Immature natural killer cell (primary cell): Measurements from ENCODE around the gene HFE. TPM values are rescaled to one million over a fixed set of nuclear protein-coding genes. Genes with fewer than 3 reads are reported as not detected.
A peak's percentile ranks its signal among the peaks of the same experiment; 100 is the strongest.
"Not testable (repeated sequence)": the region's sequence is repeated elsewhere in the genome, so short reads cannot be mapped to it uniquely, and the experiment has no call there.

Experiments used
- DNase-seq, 3 donors: peaks; one replicate each; pipeline ENCODE4 v3.0.0; 2022; ENCODE audit warnings: mixed read lengths in 1 of 3
- H3K27ac Mint-ChIP-seq, 6 donors: one replicate each; pipeline ENCODE4 v1.8.0; 2020; ENCODE audit warnings: mixed read lengths in 6 of 6, mild to moderate bottlenecking in 5 of 6, inconsistent platforms in 4 of 6, moderate library complexity in 3 of 6
- H3K27me3 Mint-ChIP-seq, 3 donors: one replicate each; pipeline ENCODE4 v1.8.0; 2020 to 2021; ENCODE audit warnings: low read depth in 3 of 3, mild to moderate bottlenecking in 3 of 3, mixed read lengths in 3 of 3, moderate library complexity in 3 of 3, inconsistent platforms in 1 of 3
- H3K36me3 Mint-ChIP-seq, 3 donors: one replicate each; pipeline ENCODE4 v1.8.0; 2020; ENCODE audit warnings: mixed read lengths in 3 of 3, inconsistent platforms in 2 of 3, mild to moderate bottlenecking in 2 of 3
- H3K4me1 Mint-ChIP-seq, 2 donors: one replicate each; pipeline ENCODE4 v1.8.0; 2020; ENCODE audit warnings: inconsistent platforms in 2 of 2, mild to moderate bottlenecking in 2 of 2, mixed read lengths in 2 of 2, moderate library complexity in 1 of 2
- H3K4me3 Mint-ChIP-seq, 5 donors: one replicate each; pipeline ENCODE4 v1.8.0; 2020; ENCODE audit warnings: mild to moderate bottlenecking in 5 of 5, mixed read lengths in 5 of 5, inconsistent platforms in 3 of 5, moderate library complexity in 3 of 5
- H3K9me3 Mint-ChIP-seq, 6 donors: one replicate each; pipeline ENCODE4 v1.8.0; 2020; ENCODE audit warnings: mild to moderate bottlenecking in 6 of 6, mixed read lengths in 6 of 6, inconsistent platforms in 4 of 6, moderate library complexity in 3 of 6
- polyA plus RNA-seq, 3 donors: library from polyadenylated mRNA; unstranded; fragments of 300-500 nt; fragmentation: Illumina TruSeq; gene quantifications; one replicate each; pipeline ENCODE4 v1.2.3, GENCODE V29; 2021

The HFE gene
- polyA plus RNA-seq, 3 donors from 2014 or later, result 0.90 to 5.1 (median 1.8) TPM

DNA sequence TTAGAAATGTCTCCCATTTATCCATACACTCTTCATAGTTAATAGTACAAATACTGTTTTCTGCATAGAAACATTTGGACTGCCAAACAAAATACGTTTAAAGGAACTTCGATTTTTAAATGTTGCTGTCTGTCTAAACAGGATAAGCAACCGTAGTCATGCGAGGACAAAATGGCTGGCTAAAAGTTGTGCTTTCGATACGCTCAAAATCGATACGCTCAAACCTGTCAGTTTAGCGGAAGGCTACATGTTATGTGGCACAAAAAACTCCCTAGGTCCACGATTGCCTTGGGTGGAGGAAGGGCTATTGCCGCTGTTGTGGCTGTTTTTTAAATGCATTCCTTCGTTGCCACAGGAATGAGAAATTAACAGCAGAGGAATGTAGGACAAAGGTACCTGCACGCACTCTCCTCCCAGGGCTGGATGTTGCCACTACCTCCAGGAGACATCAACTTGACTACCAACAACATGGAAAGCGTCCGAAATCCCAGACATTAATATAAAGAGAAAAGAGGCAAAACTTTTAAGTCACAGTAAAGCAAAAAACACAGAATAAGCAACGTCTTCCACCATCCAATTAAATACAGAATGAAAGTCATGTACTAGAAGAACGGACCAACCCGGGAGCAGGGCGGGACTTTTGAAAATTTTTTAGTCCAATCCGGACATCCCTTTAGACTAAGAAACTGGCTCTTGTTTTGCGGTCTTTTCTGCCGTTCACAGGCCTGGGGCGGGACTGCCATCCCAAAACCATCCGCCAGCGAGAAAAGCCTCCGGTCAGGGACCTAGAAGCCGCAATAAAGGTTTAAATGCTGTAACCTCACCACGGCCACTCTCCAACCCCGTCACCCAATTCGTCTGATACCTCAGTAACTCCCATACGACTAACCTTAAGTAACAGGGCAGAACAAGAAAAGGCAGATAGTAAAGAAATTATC lies 32.2 kb upstream of the HFE start:
- no peaks in the 10 kb centered on the region for H3K36me3 Mint-ChIP-seq
- H3K27ac Mint-ChIP-seq, result peak overlapping the region; percentile 96 to 99 (median 98)
- peaks cover 10 to 26% (median 14%) of the 10 kb centered on the region in 3 donors for H3K27me3 Mint-ChIP-seq
- peak overlapping the region; percentile 95 to 98 (median 97) for H3K4me3 Mint-ChIP-seq
- DNase-seq, result peak; percentile 90 to 92 (median 90)
- no peaks in the 10 kb centered on the region for H3K9me3 Mint-ChIP-seq
- peaks cover 26 to 46% of the 10 kb centered on the region in 2 donors for H3K4me1 Mint-ChIP-seq

DNA sequence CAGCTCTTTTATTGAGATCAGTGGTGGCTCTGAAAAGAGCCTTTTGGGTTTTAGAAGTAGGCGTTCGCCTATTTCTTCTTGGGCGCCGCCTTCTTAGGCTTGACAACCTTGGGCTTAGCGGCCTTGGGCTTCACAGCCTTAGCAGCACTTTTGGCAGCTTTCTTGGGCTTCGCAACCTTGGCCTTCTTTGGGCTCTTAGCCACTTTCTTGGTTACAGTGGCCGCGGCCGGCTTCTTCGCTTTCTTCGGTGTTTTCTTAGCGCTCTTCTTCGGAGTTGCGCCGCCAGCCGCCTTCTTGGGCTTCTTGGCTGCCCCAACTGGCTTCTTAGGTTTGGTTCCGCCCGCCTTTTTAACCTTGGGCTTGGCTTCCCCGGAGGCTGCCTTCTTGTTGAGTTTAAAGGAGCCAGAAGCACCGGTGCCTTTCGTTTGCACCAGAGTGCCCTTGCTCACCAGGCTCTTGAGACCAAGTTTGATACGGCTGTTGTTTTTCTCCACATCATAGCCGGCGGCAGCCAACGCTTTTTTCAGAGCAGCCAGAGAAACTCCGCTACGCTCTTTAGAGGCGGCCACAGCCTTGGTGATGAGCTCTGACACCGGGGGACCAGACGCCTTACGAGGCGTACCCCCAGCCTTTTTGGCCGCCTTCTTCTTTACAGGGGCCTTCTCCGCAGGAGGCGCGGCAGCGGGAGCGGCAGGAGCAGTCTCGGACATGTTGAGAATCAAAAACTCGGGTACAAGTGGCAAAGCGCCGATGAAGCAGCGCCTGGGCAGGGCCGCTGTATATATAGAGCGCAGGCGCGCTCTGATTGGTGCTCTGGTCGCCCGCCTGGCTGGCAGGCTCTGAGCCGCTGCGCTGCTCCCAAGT lies 31.3 kb upstream of the HFE start:
- H3K4me3 Mint-ChIP-seq, result peak overlapping the region; percentile 95 to 98 (median 97)
- peaks cover 26 to 46% of the 10 kb centered on the region in 2 donors for H3K4me1 Mint-ChIP-seq
- DNase-seq, result peak; percentile 78 to 87 (median 84)
- H3K9me3 Mint-ChIP-seq, result no peaks in the 10 kb centered on the region
- peaks cover 10 to 26% (median 14%) of the 10 kb centered on the region in 3 donors for H3K27me3 Mint-ChIP-seq
- H3K27ac Mint-ChIP-seq, result peak overlapping the region; percentile 96 to 99 (median 98)
- H3K36me3 Mint-ChIP-seq, result no peaks in the 10 kb centered on the region

DNA sequence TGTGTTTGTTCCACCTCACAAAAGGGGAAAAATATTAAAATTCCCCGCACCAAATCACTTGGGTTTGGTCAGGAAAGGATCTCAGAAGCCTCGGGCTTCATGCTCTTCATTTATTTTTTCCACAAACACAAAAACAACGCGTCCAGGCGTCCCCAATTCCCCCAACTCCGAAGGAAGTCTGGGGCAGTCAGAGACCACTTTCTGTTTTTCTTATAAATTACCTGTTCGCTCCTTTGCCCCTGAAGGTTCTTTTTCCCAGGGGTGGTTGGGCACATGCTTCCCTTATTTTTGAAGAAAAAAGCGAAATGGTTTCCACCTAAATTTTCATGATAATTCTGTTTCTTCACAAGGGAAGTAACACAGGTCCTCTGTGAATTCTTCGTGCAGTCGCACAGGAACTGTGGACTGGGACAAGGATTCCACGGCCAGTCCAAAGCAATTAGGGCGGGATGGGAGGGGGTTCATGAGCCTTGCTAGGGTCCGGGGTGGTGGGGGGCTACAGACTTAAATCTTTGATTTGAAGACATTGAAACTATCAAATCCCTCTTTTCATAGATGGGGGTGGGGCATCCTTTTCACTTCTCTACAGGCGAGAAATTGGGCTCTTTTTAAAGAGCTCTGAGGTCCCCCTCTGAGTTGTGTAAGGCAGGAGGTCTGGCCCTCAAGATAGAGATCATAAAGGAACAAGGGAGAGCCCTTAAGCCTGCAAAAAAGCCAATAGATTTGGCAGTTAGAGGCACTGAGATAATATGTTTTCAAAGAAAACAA lies 30.5 kb upstream of the HFE start:
- DNase-seq, result peak in 1 of 3 donors; percentile 47
- Mint-ChIP-seq H3K4me3 (peak overlapping the region; percentile 95 to 98 (median 97)), H3K4me1 (peaks cover 26 to 46% of the 10 kb centered on the region in 2 donors)

DNA sequence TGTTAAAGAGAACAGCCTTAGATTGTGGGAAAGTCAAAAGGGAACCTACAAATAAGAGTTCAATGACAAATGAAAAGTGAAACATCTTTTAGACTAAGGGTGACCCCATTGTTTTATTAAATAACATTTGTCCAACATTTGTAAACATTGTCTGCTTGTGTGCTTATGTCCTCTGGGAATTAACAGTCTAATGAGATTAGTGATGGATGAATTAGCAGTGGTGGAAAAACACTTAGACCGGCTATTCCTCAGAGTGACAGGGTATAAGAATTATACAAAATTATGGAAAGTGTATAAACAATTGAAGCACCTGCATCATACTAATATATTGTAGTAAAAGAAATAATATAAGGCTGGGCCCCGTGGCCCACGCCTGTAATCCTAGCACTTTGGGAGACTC lies 29.3 kb upstream of the HFE start:
- Mint-ChIP-seq H3K27ac (peak overlapping the region in 1 of 6 donors; percentile 96), H3K36me3 (no peaks in the 10 kb centered on the region), H3K4me3 (no peak overlapping the region), H3K4me1 (peaks cover 26 to 46% of the 10 kb centered on the region in 2 donors), H3K27me3 (peaks cover 10 to 26% (median 14%) of the 10 kb centered on the region in 3 donors), H3K9me3 (no peaks in the 10 kb centered on the region)
- DNase-seq, result no peak

More for the DNA sequence above, 30.5 kb upstream of the HFE start:
- H3K36me3 Mint-ChIP-seq, result no peaks in the 10 kb centered on the region
- peak overlapping the region; percentile 96 to 99 (median 98) for H3K27ac Mint-ChIP-seq
- H3K27me3 Mint-ChIP-seq, result peaks cover 10 to 26% (median 14%) of the 10 kb centered on the region in 3 donors
- no peaks in the 10 kb centered on the region for H3K9me3 Mint-ChIP-seq

DNA sequence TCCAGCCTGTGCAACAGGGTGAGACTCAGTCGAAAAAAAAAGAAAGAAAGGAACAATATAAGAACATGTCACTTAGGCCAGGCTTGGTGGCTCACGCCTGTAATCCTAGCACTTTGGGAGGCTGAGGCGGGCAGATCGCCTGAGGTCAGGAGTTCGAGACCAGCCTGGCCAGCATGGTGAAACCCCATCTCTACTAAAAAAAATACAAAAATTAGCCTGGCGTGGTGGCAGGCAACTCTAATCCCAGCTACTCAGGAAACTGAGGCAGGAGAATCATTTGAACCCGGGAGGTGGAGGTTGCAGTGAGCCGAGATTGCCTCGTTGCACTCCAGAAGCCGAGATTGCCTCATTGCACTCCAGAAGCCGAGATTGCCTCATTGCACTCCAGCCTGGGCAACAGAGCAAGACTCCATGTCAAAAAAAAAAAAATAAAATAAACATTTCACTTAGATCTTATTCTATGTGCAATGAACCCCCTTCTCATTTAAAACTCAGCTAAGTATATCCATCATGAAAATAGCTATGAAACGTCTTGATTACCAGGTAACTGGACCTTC lies 28.7 kb upstream of the HFE start:
- DNase-seq, H3K36me3 Mint-ChIP-seq, H3K4me3 Mint-ChIP-seq, H3K9me3 Mint-ChIP-seq: not testable (repeated sequence)
- Mint-ChIP-seq H3K27ac (peak overlapping the region in 1 of 6 donors; percentile 4), H3K27me3 (peaks cover 10 to 26% (median 14%) of the 10 kb centered on the region in 3 donors), H3K4me1 (peaks cover 24 to 42% of the 10 kb centered on the region in 2 donors)

DNA sequence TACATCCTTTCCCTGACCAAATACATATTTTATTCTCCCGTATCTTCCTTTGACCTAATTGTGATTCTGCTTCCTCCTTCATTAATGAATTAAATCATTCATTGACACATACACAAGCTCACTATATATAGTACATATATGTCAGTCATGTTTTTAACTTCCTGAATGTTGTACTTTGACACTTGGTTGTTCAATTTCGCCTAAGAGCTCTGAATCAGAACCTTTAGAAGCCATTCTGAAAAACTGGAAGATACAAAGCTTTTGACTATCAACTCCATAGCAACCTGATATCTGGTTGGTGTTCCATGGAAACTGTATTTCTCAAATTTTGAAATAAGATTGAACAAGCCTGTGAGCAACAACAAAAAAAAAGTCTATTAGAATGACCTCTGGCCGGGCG lies 27.3 kb upstream of the HFE start:
- no peak for DNase-seq
- no peaks in the 10 kb centered on the region for H3K9me3 Mint-ChIP-seq
- no peak overlapping the region for H3K4me3 Mint-ChIP-seq
- peaks cover 13 to 33% of the 10 kb centered on the region in 2 donors for H3K4me1 Mint-ChIP-seq
- H3K27me3 Mint-ChIP-seq, result peaks cover 11 to 20% (median 14%) of the 10 kb centered on the region in 3 donors
- no peaks in the 10 kb centered on the region for H3K36me3 Mint-ChIP-seq
- no peak overlapping the region for H3K27ac Mint-ChIP-seq

DNA sequence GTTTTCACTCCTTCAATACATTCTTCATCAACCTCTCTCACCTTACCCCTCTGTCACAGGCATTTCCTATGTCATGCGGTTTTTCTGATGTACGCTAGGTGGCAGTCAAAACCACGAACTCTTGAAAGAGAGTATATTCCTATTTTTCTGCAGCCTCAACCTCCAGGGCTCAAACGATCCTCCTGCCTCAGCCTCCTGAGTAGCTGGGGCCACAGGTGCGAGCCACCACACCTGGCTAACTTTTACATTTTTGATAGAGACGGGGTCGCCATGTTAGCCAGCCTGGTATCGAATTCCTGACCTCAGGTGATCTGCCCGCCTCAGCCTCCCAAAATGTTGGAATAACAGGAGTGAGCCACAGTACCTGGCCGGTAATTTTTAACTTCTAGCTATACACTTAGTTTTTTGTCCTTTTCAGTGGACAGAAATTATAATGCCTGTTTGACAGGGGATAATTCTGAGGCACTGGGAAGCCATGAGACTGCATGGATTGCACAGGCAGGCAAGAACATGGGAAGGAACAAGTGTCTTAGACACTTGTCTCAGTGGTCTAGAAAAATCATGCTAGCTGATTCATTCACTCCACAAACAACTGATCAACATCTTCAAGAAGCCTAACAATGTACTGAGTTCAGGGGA lies 22.5 kb upstream of the HFE start:
- Mint-ChIP-seq H3K27me3 (peaks cover 1 to 5% (median 4%) of the 10 kb centered on the region in 3 donors), H3K36me3 (no peaks in the 10 kb centered on the region), H3K4me3 (no peak overlapping the region), H3K27ac (peak overlapping the region in 1 of 6 donors; percentile 61), H3K9me3 (no peaks in the 10 kb centered on the region), H3K4me1 (peaks cover 0 to 4% of the 10 kb centered on the region in 2 donors)
- peak; percentile 54 to 64 (median 62) for DNase-seq

DNA sequence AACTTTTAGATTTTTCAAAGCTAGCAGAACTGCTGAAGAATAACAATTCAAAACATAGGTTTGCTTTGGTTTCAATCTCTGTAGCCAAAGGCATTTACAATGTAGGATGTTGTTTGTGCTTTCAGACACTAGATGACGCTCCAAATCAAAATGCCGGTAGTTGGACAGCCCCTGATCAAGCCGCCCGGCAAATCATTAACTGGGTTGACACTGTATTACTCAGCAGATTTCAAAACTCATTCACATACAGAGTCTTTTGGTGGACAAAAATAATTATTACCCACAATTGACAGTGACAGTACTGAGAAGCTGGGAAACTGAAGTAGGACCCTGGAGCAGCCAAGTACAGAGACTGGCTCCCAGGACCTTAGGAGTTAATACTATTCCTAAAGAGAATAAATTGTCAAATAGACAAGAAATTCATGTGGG lies 21.3 kb upstream of the HFE start:
- H3K4me1 Mint-ChIP-seq, result peaks cover 0 to 4% of the 10 kb centered on the region in 2 donors
- peaks cover 1 to 5% (median 5%) of the 10 kb centered on the region in 3 donors for H3K27me3 Mint-ChIP-seq
- no peaks in the 10 kb centered on the region for H3K9me3 Mint-ChIP-seq
- H3K4me3 Mint-ChIP-seq, result no peak overlapping the region
- no peaks in the 10 kb centered on the region for H3K36me3 Mint-ChIP-seq
- no peak overlapping the region for H3K27ac Mint-ChIP-seq
- peak; percentile 54 to 68 (median 54) for DNase-seq

DNA sequence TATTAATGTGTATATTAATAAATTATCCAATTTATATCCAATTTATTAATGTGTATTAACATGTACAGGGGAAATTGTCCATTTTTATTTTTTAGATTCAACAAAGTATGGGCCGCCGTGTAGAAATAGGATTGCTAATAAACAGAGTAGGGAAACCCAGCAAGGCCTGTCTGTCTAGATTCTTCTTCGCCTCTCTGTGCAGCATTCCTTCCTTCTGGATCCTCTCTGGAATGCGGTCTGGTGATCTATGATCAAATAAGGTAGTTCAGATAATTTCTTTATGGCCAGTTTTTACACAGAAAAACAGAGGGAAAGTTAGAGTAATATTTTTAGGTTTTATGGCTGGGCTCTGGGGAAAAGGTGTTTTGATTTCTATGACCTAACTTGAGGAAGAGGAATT lies 19.9 kb upstream of the HFE start:
- H3K27me3 Mint-ChIP-seq, result peaks cover 1 to 12% (median 6%) of the 10 kb centered on the region in 3 donors
- H3K4me3 Mint-ChIP-seq, result no peak overlapping the region
- DNase-seq, result no peak
- H3K27ac Mint-ChIP-seq, result no peak overlapping the region
- H3K4me1 Mint-ChIP-seq, result peaks cover 0 to 4% of the 10 kb centered on the region in 2 donors
- no peaks in the 10 kb centered on the region for H3K36me3 Mint-ChIP-seq
- no peaks in the 10 kb centered on the region for H3K9me3 Mint-ChIP-seq

DNA sequence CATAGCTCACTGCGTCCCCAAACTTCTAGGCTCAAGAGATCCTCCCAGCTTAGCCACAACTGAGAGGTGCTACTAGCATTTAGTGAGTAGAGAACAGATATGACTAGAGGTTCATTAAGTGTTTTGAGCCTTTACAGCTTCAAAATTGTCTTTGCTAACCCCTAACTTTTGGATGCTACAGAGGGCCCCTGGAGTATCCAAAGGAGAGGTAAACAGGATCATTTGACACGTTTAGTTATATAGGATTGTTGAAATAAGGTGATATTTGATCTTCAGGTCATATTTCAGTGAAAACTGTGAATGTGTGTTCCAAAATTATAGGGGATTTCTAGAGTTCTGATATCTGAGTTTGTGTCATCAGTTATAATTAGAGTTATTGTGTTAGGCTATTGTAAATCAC lies 19.2 kb upstream of the HFE start:
- peaks cover 0 to 4% of the 10 kb centered on the region in 2 donors for H3K4me1 Mint-ChIP-seq
- no peaks in the 10 kb centered on the region for H3K36me3 Mint-ChIP-seq
- no peak for DNase-seq
- no peak overlapping the region for H3K4me3 Mint-ChIP-seq
- H3K27ac Mint-ChIP-seq, result no peak overlapping the region
- no peaks in the 10 kb centered on the region for H3K9me3 Mint-ChIP-seq
- peaks cover 1 to 12% (median 6%) of the 10 kb centered on the region in 3 donors for H3K27me3 Mint-ChIP-seq

DNA sequence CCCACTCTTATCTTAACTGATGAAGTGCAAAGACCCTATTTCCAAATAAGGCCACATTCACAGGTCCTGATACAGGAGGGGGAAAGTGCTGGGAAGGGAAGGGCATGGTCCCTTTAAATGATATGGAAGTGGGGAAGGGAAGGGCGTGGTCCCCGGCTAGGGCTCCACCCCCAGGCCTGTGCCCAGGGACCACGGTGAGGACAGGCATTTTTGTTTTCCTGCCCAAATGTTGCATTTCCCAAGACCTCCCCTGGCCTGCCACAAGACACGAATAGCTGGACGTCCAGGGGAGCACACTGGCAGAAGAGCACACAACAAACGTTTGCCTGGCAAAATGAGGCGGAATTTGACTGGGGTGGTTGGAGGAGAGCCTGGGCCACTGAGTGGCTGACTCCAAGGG lies 16.1 kb upstream of the HFE start:
- Mint-ChIP-seq H3K27ac (no peak overlapping the region), H3K9me3 (no peaks in the 10 kb centered on the region), H3K4me3 (no peak overlapping the region), H3K27me3 (peaks cover 1 to 10% (median 6%) of the 10 kb centered on the region in 3 donors), H3K4me1 (no peaks in the 10 kb centered on the region), H3K36me3 (no peaks in the 10 kb centered on the region)
- no peak for DNase-seq

DNA sequence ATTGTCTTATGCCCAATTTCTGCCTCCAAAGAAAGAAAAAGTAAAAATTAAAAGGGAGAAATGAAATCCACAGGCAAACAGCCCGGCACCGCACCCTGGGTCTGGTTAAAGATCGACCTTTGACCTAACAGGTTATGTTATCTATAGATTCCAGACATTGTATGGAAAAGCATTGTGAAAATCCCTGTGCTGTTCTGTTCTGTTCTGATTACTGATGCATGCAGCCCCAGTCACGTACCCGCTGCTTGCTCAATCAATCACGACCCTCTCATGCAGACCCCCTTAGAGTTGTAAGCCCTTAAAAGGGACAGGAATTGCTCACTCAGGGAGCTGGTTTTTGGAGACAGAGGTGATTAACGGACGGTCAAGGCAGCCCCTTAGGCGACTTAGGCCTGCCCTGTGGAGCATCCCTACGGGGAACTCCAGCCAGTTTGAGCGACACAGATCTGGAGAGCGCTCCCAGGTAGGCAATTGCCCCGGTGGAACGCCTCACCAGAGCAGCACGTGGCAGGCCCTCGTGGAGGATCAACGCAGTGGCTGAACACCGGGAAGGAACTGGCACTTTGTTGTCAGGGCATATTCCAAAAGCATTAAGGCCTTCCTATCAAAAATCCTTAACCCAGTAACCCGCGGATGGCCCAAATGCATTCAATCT lies 12.0 kb upstream of the HFE start:
- Mint-ChIP-seq H3K4me1 (no peaks in the 10 kb centered on the region), H3K27me3 (peaks cover 0 to 10% (median 5%) of the 10 kb centered on the region in 3 donors), H3K9me3 (no peaks in the 10 kb centered on the region), H3K4me3 (no peak overlapping the region), H3K36me3 (no peaks in the 10 kb centered on the region), H3K27ac (no peak overlapping the region)
- DNase-seq, result no peak
